ENCODE data around the gene TRPT1.

The TRPT1 gene

DNA sequence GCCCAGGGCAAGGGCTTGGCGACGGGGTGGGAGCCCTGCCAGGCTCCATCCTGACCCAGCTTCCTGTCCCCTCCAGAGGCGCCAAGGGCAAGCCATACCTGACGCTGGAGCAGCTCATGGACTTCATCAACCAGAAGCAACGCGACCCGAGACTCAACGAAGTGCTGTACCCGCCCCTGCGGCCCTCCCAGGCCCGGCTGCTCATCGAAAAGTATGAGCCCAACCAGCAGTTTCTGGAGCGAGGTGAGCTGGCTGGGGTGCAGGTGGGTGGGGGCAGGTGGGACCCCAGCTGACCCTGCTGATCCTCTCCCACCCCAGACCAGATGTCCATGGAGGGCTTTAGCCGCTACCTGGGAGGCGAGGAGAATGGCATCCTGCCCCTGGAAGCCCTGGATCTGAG, 30.3 kb upstream of the TRPT1 start:
- no peaks in the 10 kb centered on the region for H3K9me3 ChIP-seq (ENCODE audit: control insufficient read depth, low read length)
- H3K27me3 ChIP-seq (ENCODE audit: control insufficient read depth, insufficient read depth, low read length, poor library complexity, severe bottlenecking), result no peaks in the 10 kb centered on the region
- whole genome bisulfite sequencing, 2 experiments, result 95 to 97% methylated on average over 15 of the region's 15 CpGs
- H3K4me3 ChIP-seq (ENCODE audit: insufficient read depth, low read depth, low read length), result no peak overlapping the region
- no peak overlapping the region for H3K27ac ChIP-seq (ENCODE audit: insufficient read depth, low read depth, low read length, poor library complexity, severe bottlenecking)
- no peaks in the 10 kb centered on the region for H3K4me1 ChIP-seq (ENCODE audit: control insufficient read depth, insufficient read depth, low read length)
- peaks cover 12% of the 10 kb centered on the region for H3K36me3 ChIP-seq (ENCODE audit: control insufficient read depth, insufficient read depth, low read length)

DNA sequence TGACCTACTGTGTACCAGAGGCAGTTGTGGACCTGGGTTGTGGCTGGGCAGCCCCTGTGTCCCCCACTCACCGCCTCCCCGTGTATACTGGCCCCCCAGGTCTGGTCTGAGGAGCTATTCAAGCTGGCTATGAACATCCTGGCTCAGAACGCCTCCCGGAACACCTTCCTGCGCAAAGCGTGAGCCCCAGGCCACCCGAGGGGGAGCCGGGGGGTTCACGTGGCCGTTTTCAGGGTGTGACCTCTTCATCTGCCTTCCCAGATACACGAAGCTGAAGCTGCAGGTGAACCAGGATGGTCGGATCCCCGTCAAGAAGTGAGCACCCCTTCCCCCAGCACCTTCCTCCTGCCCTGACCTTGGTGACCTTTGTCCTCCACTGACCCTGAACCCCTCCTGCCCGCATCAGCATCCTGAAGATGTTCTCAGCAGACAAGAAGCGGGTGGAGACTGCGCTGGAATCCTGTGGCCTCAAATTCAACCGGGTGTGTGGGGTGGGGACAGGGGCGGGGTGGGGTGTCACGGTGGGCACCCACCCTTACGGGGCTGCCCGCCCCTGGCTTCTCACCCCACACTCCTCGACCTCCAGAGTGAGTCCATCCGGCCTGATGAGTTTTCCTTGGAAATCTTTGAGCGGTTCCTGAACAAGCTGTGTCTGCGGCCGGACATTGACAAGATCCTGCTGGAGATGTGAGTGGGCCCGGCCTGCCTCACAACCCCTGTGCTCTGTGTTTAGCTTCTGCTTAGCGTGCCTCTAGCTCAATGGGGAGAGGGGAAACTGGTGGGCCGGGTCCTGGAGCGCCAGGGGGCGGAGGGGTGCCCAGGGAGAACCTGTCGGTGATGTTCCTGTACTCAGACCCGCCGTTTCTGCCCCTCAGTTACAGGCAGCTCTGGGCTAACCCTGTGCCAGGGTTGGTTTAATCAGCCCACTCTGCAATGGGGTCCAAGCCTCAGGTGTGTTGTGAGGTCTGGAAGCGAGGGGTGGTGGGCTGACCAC, 29.4 kb upstream of the TRPT1 start:
- 95 to 96% methylated on average over 35 of the region's 35 CpGs for WGBS, 2 experiments
- Histone ChIP-seq H3K4me1 (ENCODE audit: control insufficient read depth, insufficient read depth, low read length) (peaks cover 5% of the 10 kb centered on the region), H3K27me3 (ENCODE audit: control insufficient read depth, insufficient read depth, low read length, poor library complexity, severe bottlenecking) (peaks cover 3% of the 10 kb centered on the region), H3K27ac (ENCODE audit: insufficient read depth, low read depth, low read length, poor library complexity, severe bottlenecking) (no peak overlapping the region), H3K9me3 (ENCODE audit: control insufficient read depth, low read length) (no peaks in the 10 kb centered on the region), H3K36me3 (ENCODE audit: control insufficient read depth, insufficient read depth, low read length) (peaks cover 12% of the 10 kb centered on the region), H3K4me3 (ENCODE audit: insufficient read depth, low read depth, low read length) (no peak overlapping the region)

DNA sequence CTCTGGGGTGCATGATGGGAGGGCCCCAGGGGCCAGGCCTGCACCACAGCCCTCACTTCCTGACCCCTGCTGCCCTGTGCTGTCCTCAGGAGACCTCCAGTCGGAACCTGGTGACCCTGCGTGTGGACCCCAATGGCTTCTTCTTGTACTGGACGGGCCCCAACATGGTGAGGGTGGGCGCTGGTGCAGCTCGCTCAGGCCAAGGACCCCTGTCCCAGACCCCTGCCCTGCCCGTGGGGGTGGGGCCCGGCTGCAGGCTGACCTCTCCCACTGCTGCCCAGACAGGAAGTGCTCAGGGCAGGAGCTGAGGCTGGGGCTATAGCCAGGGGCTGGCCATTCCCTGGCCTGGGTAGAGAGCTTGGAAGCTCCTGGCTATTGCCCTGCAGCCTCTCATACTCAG, 28.3 kb upstream of the TRPT1 start:
- no peak overlapping the region for H3K27ac ChIP-seq (ENCODE audit: insufficient read depth, low read depth, low read length, poor library complexity, severe bottlenecking)
- peaks cover 11% of the 10 kb centered on the region for H3K36me3 ChIP-seq (ENCODE audit: control insufficient read depth, insufficient read depth, low read length)
- H3K4me3 ChIP-seq (ENCODE audit: insufficient read depth, low read depth, low read length), result no peak overlapping the region
- 91 to 93% methylated on average over 7 of the region's 7 CpGs for WGBS, 2 experiments
- peaks cover 9% of the 10 kb centered on the region for H3K4me1 ChIP-seq (ENCODE audit: control insufficient read depth, insufficient read depth, low read length)
- no peaks in the 10 kb centered on the region for H3K9me3 ChIP-seq (ENCODE audit: control insufficient read depth, low read length)
- H3K27me3 ChIP-seq (ENCODE audit: control insufficient read depth, insufficient read depth, low read length, poor library complexity, severe bottlenecking), result peaks cover 3% of the 10 kb centered on the region

DNA sequence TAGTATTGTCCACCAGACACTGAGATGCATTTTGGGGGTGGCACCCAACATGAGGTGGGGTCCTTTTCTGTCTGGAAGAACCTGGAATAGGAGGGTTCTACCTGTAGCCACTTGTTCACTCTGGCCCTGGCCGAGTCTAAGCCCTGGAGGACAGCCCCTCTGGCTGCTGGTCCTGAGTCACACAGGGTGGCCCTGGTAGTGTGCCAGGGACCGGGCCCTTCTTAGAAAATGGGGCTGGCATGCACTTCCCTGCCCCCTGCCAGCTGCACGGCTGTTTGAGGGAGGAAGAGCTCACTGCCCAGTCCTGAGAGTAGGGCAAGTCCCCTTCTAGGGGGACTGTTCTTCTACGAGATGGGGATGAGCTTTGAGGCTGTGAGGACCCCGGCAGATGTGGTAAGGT, 27.5 kb upstream of the TRPT1 start:
- H3K4me1 ChIP-seq (ENCODE audit: control insufficient read depth, insufficient read depth, low read length), result peaks cover 9% of the 10 kb centered on the region
- H3K36me3 ChIP-seq (ENCODE audit: control insufficient read depth, insufficient read depth, low read length), result peaks cover 3% of the 10 kb centered on the region
- H3K27me3 ChIP-seq (ENCODE audit: control insufficient read depth, insufficient read depth, low read length, poor library complexity, severe bottlenecking), result peaks cover 3% of the 10 kb centered on the region
- no peak overlapping the region for H3K27ac ChIP-seq (ENCODE audit: insufficient read depth, low read depth, low read length, poor library complexity, severe bottlenecking)
- H3K9me3 ChIP-seq (ENCODE audit: control insufficient read depth, low read length), result no peaks in the 10 kb centered on the region
- H3K4me3 ChIP-seq (ENCODE audit: insufficient read depth, low read depth, low read length), result no peak overlapping the region
- WGBS, 2 experiments, result 86 to 90% methylated on average over 5 of the region's 5 CpGs

DNA sequence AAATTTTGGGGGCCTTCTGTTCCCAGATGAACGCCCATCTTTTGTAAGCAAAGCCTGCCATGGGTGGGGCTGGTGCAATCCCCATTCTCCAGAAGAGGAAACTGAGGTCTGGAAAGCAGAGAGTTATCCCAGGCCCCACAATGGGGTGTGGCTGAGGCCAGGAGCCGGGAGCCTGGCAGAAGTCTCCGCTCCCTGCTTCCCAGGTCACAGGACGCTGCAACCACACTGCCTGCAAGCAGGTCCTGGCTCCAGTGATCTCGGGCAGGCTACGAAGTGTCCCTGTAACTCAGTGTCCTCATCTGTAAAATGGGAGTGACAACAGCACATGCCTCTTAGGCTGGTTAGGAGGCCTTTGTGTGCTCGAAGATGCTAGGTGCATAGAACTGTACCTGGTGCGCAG, 27.1 kb upstream of the TRPT1 start:
- peak overlapping the region; percentile 70 for H3K4me3 ChIP-seq (ENCODE audit: insufficient read depth, low read depth, low read length)

DNA sequence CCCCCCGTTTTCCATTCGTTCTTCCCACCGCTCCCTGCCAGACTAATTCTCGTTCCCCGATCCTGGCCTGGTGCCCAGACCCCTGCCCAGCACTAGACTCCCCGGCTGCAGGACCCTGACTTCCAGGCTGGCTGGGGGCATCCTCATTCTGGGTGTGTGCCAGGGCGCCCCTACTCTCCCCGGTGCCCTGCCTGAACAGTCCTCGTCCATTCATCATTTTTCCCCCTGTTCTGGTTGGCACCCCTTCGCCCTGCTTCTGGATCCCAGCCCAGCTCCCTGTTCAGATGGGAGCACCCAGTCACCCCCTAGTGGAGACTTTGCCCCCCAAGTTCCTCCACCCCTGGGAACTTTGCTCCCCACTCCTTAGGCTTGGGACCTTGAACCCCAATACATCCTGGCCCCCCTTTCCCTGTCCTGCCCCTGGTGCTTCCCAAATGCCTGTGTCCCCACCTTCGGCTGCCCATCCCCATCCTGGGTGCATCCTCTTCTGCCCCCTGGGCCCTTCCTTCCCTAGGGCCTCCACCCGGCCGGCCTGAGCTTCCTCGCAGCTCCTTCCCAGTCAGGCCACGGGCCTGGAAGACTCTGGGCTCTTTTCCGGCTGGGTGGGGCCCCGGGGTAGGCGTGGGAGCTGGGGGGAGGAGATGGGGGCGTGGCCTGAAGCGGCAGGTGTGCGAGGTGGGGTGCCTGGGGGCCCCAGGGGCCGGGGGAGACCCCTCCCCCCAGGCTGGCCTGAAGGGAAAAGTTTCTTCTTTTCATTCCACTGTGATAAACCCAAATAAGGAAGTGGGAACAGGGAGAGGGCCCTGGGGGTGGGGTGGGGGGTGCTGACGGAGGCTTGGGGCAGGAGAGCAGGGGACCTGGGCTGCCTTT, 26.3 kb upstream of the TRPT1 start:
- H3K9me3 ChIP-seq (ENCODE audit: control insufficient read depth, low read length), result no peaks in the 10 kb centered on the region
- no peaks in the 10 kb centered on the region for H3K36me3 ChIP-seq (ENCODE audit: control insufficient read depth, insufficient read depth, low read length)
- H3K27me3 ChIP-seq (ENCODE audit: control insufficient read depth, insufficient read depth, low read length, poor library complexity, severe bottlenecking), result peaks cover 10% of the 10 kb centered on the region
- H3K4me3 ChIP-seq (ENCODE audit: insufficient read depth, low read depth, low read length), result peak overlapping the region; percentile 70
- H3K4me1 ChIP-seq (ENCODE audit: control insufficient read depth, insufficient read depth, low read length), result peaks cover 15% of the 10 kb centered on the region
- no peak overlapping the region for H3K27ac ChIP-seq (ENCODE audit: insufficient read depth, low read depth, low read length, poor library complexity, severe bottlenecking)
- 5 to 7% methylated on average over 23 of the region's 23 CpGs for WGBS, 2 experiments

More for the DNA sequence above, 27.1 kb upstream of the TRPT1 start:
- Histone ChIP-seq H3K4me1 (ENCODE audit: control insufficient read depth, insufficient read depth, low read length) (peaks cover 10% of the 10 kb centered on the region), H3K27ac (ENCODE audit: insufficient read depth, low read depth, low read length, poor library complexity, severe bottlenecking) (no peak overlapping the region), H3K27me3 (ENCODE audit: control insufficient read depth, insufficient read depth, low read length, poor library complexity, severe bottlenecking) (peaks cover 5% of the 10 kb centered on the region), H3K36me3 (ENCODE audit: control insufficient read depth, insufficient read depth, low read length) (no peaks in the 10 kb centered on the region), H3K9me3 (ENCODE audit: control insufficient read depth, low read length) (no peaks in the 10 kb centered on the region)
- WGBS, 2 experiments, result 77 to 81% methylated on average over 8 of the region's 8 CpGs

DNA sequence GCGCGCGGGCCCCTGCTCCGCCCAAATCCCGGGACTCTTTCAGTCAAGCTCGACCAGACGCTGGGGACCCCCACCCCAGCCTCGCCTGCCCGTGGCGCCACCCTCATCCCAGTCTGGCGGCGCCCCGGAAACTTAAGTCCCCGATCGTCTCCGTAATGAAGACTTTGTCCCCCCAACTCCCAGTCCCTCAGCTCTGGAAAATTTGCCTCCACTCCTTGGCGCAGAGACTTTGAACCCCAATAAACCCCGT, 25.7 kb upstream of the TRPT1 start:
- Histone ChIP-seq H3K27me3 (ENCODE audit: control insufficient read depth, insufficient read depth, low read length, poor library complexity, severe bottlenecking) (peaks cover 10% of the 10 kb centered on the region), H3K9me3 (ENCODE audit: control insufficient read depth, low read length) (no peaks in the 10 kb centered on the region), H3K4me3 (ENCODE audit: insufficient read depth, low read depth, low read length) (peak overlapping the region; percentile 70), H3K36me3 (ENCODE audit: control insufficient read depth, insufficient read depth, low read length) (no peaks in the 10 kb centered on the region), H3K27ac (ENCODE audit: insufficient read depth, low read depth, low read length, poor library complexity, severe bottlenecking) (no peak overlapping the region), H3K4me1 (ENCODE audit: control insufficient read depth, insufficient read depth, low read length) (peaks cover 15% of the 10 kb centered on the region)
- WGBS, 2 experiments, result 0 to 1% methylated on average over 18 of the region's 18 CpGs

DNA sequence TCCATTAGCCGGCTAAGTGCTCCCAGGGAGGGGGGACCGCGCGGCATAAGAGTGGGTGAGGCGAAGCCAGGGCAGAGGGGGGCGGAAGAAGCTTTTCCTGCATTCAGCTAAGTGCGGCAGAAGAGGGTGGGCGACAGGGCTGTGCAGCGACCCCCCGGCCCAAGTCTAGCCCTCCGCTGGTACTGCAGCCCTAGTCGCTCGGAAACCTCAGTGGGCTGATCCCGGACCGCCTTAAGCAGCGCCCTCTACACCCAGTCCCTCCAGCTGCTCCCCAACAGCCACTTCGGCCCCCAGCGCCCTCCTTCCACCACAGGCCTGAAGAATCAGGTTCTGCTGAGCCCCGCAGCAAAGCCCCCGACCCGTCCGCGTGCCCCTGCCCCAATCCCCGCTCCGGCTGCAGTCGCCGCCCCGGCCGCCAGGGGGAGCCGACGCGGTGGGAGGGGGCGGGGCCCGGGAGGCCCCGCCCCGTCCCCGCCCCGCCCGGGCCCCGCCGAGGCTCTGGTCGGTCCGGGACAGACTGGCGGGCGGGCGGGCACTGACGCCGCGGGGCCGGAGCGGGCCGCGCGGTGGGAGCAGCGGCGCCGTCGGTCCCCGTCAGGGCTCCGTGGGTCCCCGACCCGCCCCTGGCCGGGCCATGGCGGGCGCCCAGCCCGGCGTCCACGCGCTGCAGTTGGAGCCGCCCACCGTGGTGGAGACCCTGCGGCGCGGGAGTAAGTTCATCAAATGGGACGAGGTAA, 25.2 kb upstream of the TRPT1 start, which contains the start of gene PLCB3:
Gene PLCB3 (plus strand): TSS at position 515 of the 737 bp plus-strand sequence. CDS start 120 bp downstream, at position 635.
- H3K9me3 ChIP-seq (ENCODE audit: control insufficient read depth, low read length), result no peaks in the 10 kb centered on the region
- peaks cover 15% of the 10 kb centered on the region for H3K4me1 ChIP-seq (ENCODE audit: control insufficient read depth, insufficient read depth, low read length)
- H3K27ac ChIP-seq (ENCODE audit: insufficient read depth, low read depth, low read length, poor library complexity, severe bottlenecking), result no peak within 1 kb of the TSS
- peaks cover 10% of the 10 kb centered on the region for H3K27me3 ChIP-seq (ENCODE audit: control insufficient read depth, insufficient read depth, low read length, poor library complexity, severe bottlenecking)
- 1% methylated on average over 75 of the region's 75 CpGs for WGBS, 2 experiments
- peak within 1 kb of the TSS; percentile 70 for H3K4me3 ChIP-seq (ENCODE audit: insufficient read depth, low read depth, low read length)
- no peaks in the 10 kb centered on the region for H3K36me3 ChIP-seq (ENCODE audit: control insufficient read depth, insufficient read depth, low read length)

DNA sequence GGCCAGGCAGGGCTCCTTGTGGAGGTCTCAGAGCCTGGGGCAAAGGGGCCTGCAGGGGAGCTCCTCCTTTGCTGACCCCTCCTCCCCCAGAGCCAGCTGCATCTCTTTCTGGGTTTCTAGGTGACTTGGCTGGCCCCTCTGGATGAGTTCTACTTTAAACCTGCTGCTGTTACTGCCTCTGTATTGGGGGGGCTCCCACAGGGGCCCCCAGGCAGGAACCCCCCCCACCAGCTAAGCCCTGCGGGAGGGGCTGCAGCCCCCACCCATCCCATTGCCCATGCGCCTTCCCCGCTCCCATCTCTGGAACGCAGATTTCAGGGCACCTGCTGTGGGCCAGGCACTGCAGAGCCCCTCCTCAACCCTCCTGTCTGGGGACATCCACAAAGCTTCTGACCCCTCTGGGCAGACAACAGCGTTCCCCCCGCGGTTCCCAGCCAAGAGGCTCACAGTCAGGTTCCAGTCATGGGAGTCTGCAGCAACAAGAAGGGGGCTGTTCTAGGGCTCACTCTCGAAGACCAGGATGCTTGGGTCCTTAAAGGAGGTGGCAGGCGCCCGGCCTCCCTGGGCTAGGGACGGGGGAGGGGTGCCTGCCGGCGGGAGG, 24.5 kb upstream of the TRPT1 start:
- Histone ChIP-seq H3K4me1 (ENCODE audit: control insufficient read depth, insufficient read depth, low read length) (peaks cover 20% of the 10 kb centered on the region), H3K9me3 (ENCODE audit: control insufficient read depth, low read length) (no peaks in the 10 kb centered on the region), H3K4me3 (ENCODE audit: insufficient read depth, low read depth, low read length) (peak overlapping the region; percentile 70), H3K36me3 (ENCODE audit: control insufficient read depth, insufficient read depth, low read length) (no peaks in the 10 kb centered on the region), H3K27me3 (ENCODE audit: control insufficient read depth, insufficient read depth, low read length, poor library complexity, severe bottlenecking) (peaks cover 10% of the 10 kb centered on the region), H3K27ac (ENCODE audit: insufficient read depth, low read depth, low read length, poor library complexity, severe bottlenecking) (no peak overlapping the region)
- 3 to 4% methylated on average over 13 of the region's 13 CpGs for WGBS, 2 experiments
